Measurements from ENCODE around the gene CDS2. TPM values are rescaled to one million over a fixed set of nuclear protein-coding genes. Genes with fewer than 3 reads are reported as not detected.

CDS2 gene
- total RNA-seq, 3 donors from 2014 or later (not counting 1 experiment from before 2014, with no cell fraction given): 45.6 to 54.7 (median 53.8) TPM

- intact Hi-C loops (cut with micrococcal nuclease): loop anchor here (1.0 kb wide), 1 partner anchor 243 kb away; no protein-coding TSS in a partner anchor
- no peaks in the 10 kb centered on the region for H3K36me3 Mint-ChIP-seq
Measured at GRCh38 chr20:5205348-5206210, 78.8 kb downstream of the CDS2 start.

GRCh38 chr20:5207138-5207537 lies 80.3 kb downstream of the CDS2 start:
- Mint-ChIP-seq H3K4me1 (peaks cover 0 to 4% of the 10 kb centered on the region in 2 donors), H3K9me3 (no peaks in the 10 kb centered on the region), H3K4me3 (no peak overlapping the region), H3K27ac (no peak overlapping the region), H3K27me3 (ENCODE audit: low read depth in 2 of 2) (no peaks in the 10 kb centered on the region), H3K36me3 (no peaks in the 10 kb centered on the region)
- intact Hi-C loops (cut with micrococcal nuclease): no loop called here
- H3K36me3 ChIP-seq (ENCODE audit: control insufficient read depth, insufficient read depth, low read length): peaks cover under 1% of the 10 kb centered on the region
- no peak for TF ChIP-seq CTCF (IDR thresholded peaks at IDR 0.05)
- H3K4me3 ChIP-seq (ENCODE audit: low read length): no peak overlapping the region
- H3K9me3 ChIP-seq (ENCODE audit: control insufficient read depth, insufficient read depth, low read length): no peaks in the 10 kb centered on the region
- DNase-seq (no peak), ATAC-seq (no peak)
- H3K4me1 ChIP-seq (ENCODE audit: control insufficient read depth, insufficient read depth, low read length): no peaks in the 10 kb centered on the region
- no peaks in the 10 kb centered on the region for H3K27me3 ChIP-seq (ENCODE audit: control insufficient read depth, insufficient read depth, low read length)
- H3K27ac ChIP-seq (ENCODE audit: low read length): no peak overlapping the region

More at GRCh38 chr20:5205348-5206210, 78.8 kb downstream of the CDS2 start:
- no peak overlapping the region for H3K4me3 ChIP-seq (ENCODE audit: low read length)
- peak; percentile 95 for TF ChIP-seq CTCF (IDR thresholded peaks at IDR 0.05)
- H3K27ac Mint-ChIP-seq: no peak overlapping the region
- H3K4me1 Mint-ChIP-seq: peaks cover 0 to 4% of the 10 kb centered on the region in 2 donors
- H3K27me3 ChIP-seq (ENCODE audit: control insufficient read depth, insufficient read depth, low read length): no peaks in the 10 kb centered on the region
- no peaks in the 10 kb centered on the region for H3K9me3 ChIP-seq (ENCODE audit: control insufficient read depth, insufficient read depth, low read length)
- ATAC-seq (peak; percentile 97 to 100 (median 100)), DNase-seq (peak; percentile 49 to 82)
- H3K4me3 Mint-ChIP-seq: no peak overlapping the region
- 50% methylated on average over 8 of the region's 10 CpGs for WGBS (ENCODE audit: insufficient coverage)
- no peak overlapping the region for H3K27ac ChIP-seq (ENCODE audit: low read length)
- no peaks in the 10 kb centered on the region for H3K27me3 Mint-ChIP-seq (ENCODE audit: low read depth in 2 of 2)
- H3K4me1 ChIP-seq (ENCODE audit: control insufficient read depth, insufficient read depth, low read length): no peaks in the 10 kb centered on the region
- H3K9me3 Mint-ChIP-seq: no peaks in the 10 kb centered on the region
- H3K36me3 ChIP-seq (ENCODE audit: control insufficient read depth, insufficient read depth, low read length): peaks cover 2% of the 10 kb centered on the region

GRCh38 chr20:5211803-5212714 lies 85.3 kb downstream of the CDS2 start:
- intact Hi-C loops (cut with micrococcal nuclease): no loop called here
- DNase-seq (no peak), ATAC-seq (no peak)
- Histone ChIP-seq H3K36me3 (ENCODE audit: control insufficient read depth, insufficient read depth, low read length) (no peaks in the 10 kb centered on the region), H3K27me3 (ENCODE audit: control insufficient read depth, insufficient read depth, low read length) (no peaks in the 10 kb centered on the region), H3K27ac (ENCODE audit: low read length) (no peak overlapping the region), H3K9me3 (ENCODE audit: control insufficient read depth, insufficient read depth, low read length) (no peaks in the 10 kb centered on the region), H3K4me1 (ENCODE audit: control insufficient read depth, insufficient read depth, low read length) (no peaks in the 10 kb centered on the region), H3K4me3 (ENCODE audit: low read length) (no peak overlapping the region)
- Mint-ChIP-seq H3K4me1 (no peaks in the 10 kb centered on the region), H3K4me3 (no peak overlapping the region), H3K27ac (no peak overlapping the region), H3K27me3 (ENCODE audit: low read depth in 2 of 2) (no peaks in the 10 kb centered on the region), H3K9me3 (no peaks in the 10 kb centered on the region), H3K36me3 (no peaks in the 10 kb centered on the region)
- 92% methylated on average over 7 of the region's 8 CpGs for WGBS (ENCODE audit: insufficient coverage)
- no peak for TF ChIP-seq CTCF (IDR thresholded peaks at IDR 0.05)
